A549 treated with AZD2906 at 1 μM for 4 hours (cell line): ENCODE measurements around the gene ZFP37. TPM values are rescaled to one million over a fixed set of nuclear protein-coding genes. Genes with fewer than 3 reads are reported as not detected.

Experiments used
- total RNA-seq: library from RNA; stranded (reverse); fragments of 200-300 nt; extraction: Qiagen RNA extraction; gene quantifications from 5 replicates; pipeline ENCODE4 v1.2.3, GENCODE V29; 2022

ZFP37 gene
- total RNA-seq: 1.4 to 2.4 TPM (median 1.7 TPM) in 5 replicates

GRCh38 chr9:113056191-113057106, at the start of gene ZFP37:
Gene ZFP37, minus strand, starts transcription at chr9:113056724. Its CDS starts 36 bp downstream, at chr9:113056688.

GRCh38 chr9:113011911-113012381, 44.6 kb downstream of the ZFP37 start, which contains the start of gene ZNF883:
Gene ZNF883, minus strand, starts transcription at chr9:113012192.

Other genes starting within 250 kb of the ZFP37 start
- 0.02 TPM in 1 of 5 replicates, not detected in the others for gene SLC46A2, start 165.8 kb downstream of the ZFP37 start, total RNA-seq
- gene ZNF883, start 44.5 kb downstream of the ZFP37 start, total RNA-seq: 0.64 to 0.77 TPM (median 0.67 TPM) in 5 replicates
- gene SLC31A2, start 94.3 kb upstream of the ZFP37 start, total RNA-seq: 7.7 to 8.5 TPM (median 8.0 TPM) in 5 replicates
- gene FKBP15, start 164.6 kb upstream of the ZFP37 start, total RNA-seq: 15.9 to 17.3 TPM (median 16.3 TPM) in 5 replicates
- 16.9 to 21.8 TPM (median 17.7 TPM) in 5 replicates for gene SLC31A1, start 164.8 kb upstream of the ZFP37 start, total RNA-seq
- gene CDC26, start 218.8 kb upstream of the ZFP37 start, total RNA-seq: 41.2 to 56.4 TPM (median 45.1 TPM) in 5 replicates
- 48.8 to 57.9 TPM (median 52.0 TPM) in 5 replicates for gene PRPF4, start 218.9 kb upstream of the ZFP37 start, total RNA-seq
- 0.10 to 0.19 TPM in 2 of 5 replicates, not detected in the others for gene RNF183, start 246.7 kb upstream of the ZFP37 start, total RNA-seq